NCI-H1105 (cell line): ENCODE results near the gene LRRC23.

Experiments
- DNase-seq: peaks from one replicate; lab custom pipeline; 2025; lab: John Stamatoyannopoulos, UW

LRRC23 gene

GRCh38 chr12:6957151-6957701 lies 52.6 kb downstream of the LRRC23 start:
- no peak for DNase-seq

GRCh38 chr12:6957741-6958608 lies 53.4 kb downstream of the LRRC23 start:
- DNase-seq = no peak

- no peak for DNase-seq
Measured at GRCh38 chr12:6958609-6959057, 54.0 kb downstream of the LRRC23 start.

GRCh38 chr12:6959058-6959804 lies 54.6 kb downstream of the LRRC23 start:
- DNase-seq = no peak

- no peak for DNase-seq
Measured at GRCh38 chr12:6959805-6960592, 55.4 kb downstream of the LRRC23 start.

GRCh38 chr12:6960593-6961277 lies 56.1 kb downstream of the LRRC23 start:
- DNase-seq = no peak

- no peak for DNase-seq
Measured at GRCh38 chr12:6961278-6961694, 56.7 kb downstream of the LRRC23 start.

GRCh38 chr12:6961695-6962284 lies 57.2 kb downstream of the LRRC23 start:
- peak; percentile 89 for DNase-seq

GRCh38 chr12:6962285-6963015 lies 57.8 kb downstream of the LRRC23 start:
- peak; percentile 89 for DNase-seq

- DNase-seq = peak; percentile 97
Measured at GRCh38 chr12:6963016-6963731, 58.6 kb downstream of the LRRC23 start.
